Peyer's patch (tissue), 4 donors: ENCODE data around the gene SH3BP1. TPM values are rescaled to one million over a fixed set of nuclear protein-coding genes. Genes with fewer than 3 reads are reported as not detected.
"Not testable (repeated sequence)": the region's sequence is repeated elsewhere in the genome, so short reads cannot be mapped to it uniquely, and the experiment has no call there.

Experiments used
- DNase-seq, 3 donors: peaks; one replicate each; pipeline ENCODE4 v3.0.0-alpha.2; 2017 to 2019
- H3K27ac ChIP-seq, 4 donors: fragments of 200-600 bp; sonication (generic); one replicate each; pipeline ENCODE4 v1.5.1; 2016 to 2019
- H3K27me3 ChIP-seq, 2 donors: fragments of 200-600 bp; sonication (generic); one replicate each; pipeline ENCODE4 v1.5.1; 2019
- H3K36me3 ChIP-seq, 3 donors: fragments of 200-600 bp; sonication (generic); one replicate each; pipeline ENCODE4 v1.5.1; 2016 to 2019
- H3K4me1 ChIP-seq, 4 donors: fragments of 200-600 bp; sonication (generic); one replicate each; pipeline ENCODE4 v1.5.1; 2016 to 2019
- H3K4me3 ChIP-seq, 4 donors: fragments of 200-600 bp; sonication (generic); 1 replicate in 3 of 4; 2 replicates in 1 of 4; pipeline ENCODE4 v1.5.1; 2016 to 2019; ENCODE audit warnings: mild to moderate bottlenecking in 1 of 4
- H3K9me3 ChIP-seq, 4 donors: fragments of 200-600 bp; sonication (generic); one replicate each; pipeline ENCODE4 v1.5.1; 2016 to 2019; ENCODE audit warnings: mild to moderate bottlenecking in 1 of 4
- POLR2A ChIP-seq, 2 donors: fragments of 450-650 bp; IDR thresholded peaks; one replicate each; pipeline ENCODE4 v1.5.1; 2017; ENCODE audit warnings: antibody characterized with exemption in 2 of 2, mild to moderate bottlenecking in 2 of 2, moderate library complexity in 2 of 2
- total RNA-seq, 4 donors: library from RNA; depleted of rRNA; stranded (reverse); fragments of >200 nt; gene quantifications; one replicate each; pipeline ENCODE4 v1.1.0, GENCODE V29; 2016
- TF ChIP-seq, protein P1 (sequence below), 6 experiments: fragments of 450-650 bp in 4 of 6; fragments of 200-600 bp in 2 of 6; sonication (generic) in 1 of 6; IDR thresholded peaks; one replicate each; pipeline ENCODE4 v1.5.1; 2017 to 2019; ENCODE audit warnings: antibody characterized with exemption in 6 of 6, mild to moderate bottlenecking in 3 of 6, moderate library complexity in 1 of 6

SH3BP1 gene
- total RNA-seq, 4 donors from 2014 or later: 55.0 to 135 (median 71.8) TPM

DNA sequence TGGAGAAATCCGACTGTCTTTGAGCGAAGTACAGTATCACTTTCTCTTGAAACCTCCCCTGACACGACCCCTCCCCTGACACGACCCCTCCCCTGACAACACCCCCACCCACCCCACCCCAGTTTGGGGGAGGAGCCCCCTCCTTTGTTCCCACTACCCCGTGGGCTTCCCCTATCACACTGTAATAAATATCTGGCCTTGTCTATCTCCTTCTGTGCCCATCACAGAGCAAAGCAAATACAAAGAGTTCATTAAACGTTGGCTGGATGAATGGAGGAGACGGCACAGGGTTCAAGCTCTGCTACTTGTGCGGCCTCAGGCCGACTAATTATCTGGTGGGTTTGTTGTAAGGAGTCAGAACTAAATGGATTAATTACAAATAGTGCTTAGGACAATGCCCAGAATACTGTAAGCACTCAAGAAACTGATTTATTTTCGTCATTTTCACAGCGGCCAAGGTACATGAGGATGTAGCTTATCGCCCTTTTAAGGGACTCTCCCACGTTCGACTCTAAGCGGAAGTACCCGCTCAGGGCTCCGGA, 31.5 kb upstream of the SH3BP1 start:
- Histone ChIP-seq H3K4me3 (peak overlapping the region; percentile 86 to 100 (median 94)), H3K27ac (peak overlapping the region; percentile 95 to 98 (median 96)), H3K9me3 (no peaks in the 10 kb centered on the region), H3K36me3 (no peaks in the 10 kb centered on the region), H3K4me1 (peaks cover 0 to 39% (median 14%) of the 10 kb centered on the region in 4 donors), H3K27me3 (no peaks in the 10 kb centered on the region)
- TF ChIP-seq POLR2A (IDR thresholded peaks at IDR 0.05): no peak
- TF ChIP-seq, protein P1, sequence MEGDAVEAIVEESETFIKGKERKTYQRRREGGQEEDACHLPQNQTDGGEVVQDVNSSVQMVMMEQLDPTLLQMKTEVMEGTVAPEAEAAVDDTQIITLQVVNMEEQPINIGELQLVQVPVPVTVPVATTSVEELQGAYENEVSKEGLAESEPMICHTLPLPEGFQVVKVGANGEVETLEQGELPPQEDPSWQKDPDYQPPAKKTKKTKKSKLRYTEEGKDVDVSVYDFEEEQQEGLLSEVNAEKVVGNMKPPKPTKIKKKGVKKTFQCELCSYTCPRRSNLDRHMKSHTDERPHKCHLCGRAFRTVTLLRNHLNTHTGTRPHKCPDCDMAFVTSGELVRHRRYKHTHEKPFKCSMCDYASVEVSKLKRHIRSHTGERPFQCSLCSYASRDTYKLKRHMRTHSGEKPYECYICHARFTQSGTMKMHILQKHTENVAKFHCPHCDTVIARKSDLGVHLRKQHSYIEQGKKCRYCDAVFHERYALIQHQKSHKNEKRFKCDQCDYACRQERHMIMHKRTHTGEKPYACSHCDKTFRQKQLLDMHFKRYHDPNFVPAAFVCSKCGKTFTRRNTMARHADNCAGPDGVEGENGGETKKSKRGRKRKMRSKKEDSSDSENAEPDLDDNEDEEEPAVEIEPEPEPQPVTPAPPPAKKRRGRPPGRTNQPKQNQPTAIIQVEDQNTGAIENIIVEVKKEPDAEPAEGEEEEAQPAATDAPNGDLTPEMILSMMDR (IDR thresholded peaks at IDR 0.05): no peak
- DNase-seq: no peak

DNA sequence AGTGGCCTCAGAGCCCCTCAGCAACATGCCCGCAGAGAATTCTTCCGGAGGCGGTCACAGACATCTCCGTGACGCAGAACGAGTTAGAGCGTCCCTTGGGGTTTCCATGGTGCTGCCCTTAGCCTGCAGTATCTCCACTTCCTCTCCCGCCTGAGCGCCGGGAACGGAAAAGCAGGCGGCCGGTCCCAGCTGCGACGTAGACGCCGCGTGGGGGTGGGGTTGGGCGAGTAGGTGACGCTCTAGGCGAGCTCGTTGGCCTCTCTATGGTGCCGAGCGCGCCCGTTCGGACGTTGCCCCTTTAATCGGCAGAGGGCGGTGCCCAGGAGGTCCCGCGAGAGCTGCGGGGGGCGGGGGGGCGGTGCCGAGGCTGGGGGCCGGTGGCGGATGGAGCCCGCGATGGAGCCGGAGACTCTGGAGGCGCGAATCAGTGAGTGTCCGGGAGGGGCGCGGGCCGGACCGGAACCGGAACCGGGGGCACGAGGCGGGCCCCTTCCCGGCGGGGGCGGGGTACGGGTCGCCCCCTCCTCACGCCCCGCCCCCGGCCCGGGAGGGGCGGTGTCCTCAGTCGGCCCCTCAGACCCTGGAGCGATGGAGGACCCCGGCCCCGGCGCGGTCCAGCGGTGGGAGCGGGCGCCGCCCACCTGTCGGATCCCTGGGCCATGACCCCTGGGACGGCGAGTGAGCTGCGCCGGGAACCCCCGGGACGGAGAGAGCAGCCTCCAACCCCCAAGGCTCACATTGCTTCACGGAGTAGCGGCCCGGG, 30.8 kb upstream of the SH3BP1 start, which contains the start of gene GGA1:
GGA1 (plus strand) TSS at position 358 of the 763 bp plus-strand sequence; CDS start at position 385, 27 bp downstream.
- Histone ChIP-seq H3K27me3 (no peaks in the 10 kb centered on the region), H3K4me1 (peaks cover 0 to 46% (median 14%) of the 10 kb centered on the region in 4 donors), H3K9me3 (no peaks in the 10 kb centered on the region), H3K36me3 (no peaks in the 10 kb centered on the region), H3K27ac (peak within 1 kb of the TSS; percentile 95 to 98 (median 96)), H3K4me3 (peak within 1 kb of the TSS; percentile 86 to 100 (median 94))
- peak; percentile 93 to 98 (median 98) for DNase-seq
- TF ChIP-seq, protein P1 (IDR thresholded peaks at IDR 0.05): peak in 2 of 6 experiments; percentile 7 to 16
- peak in 1 of 2 donors; percentile 62 for TF ChIP-seq POLR2A (IDR thresholded peaks at IDR 0.05)

DNA sequence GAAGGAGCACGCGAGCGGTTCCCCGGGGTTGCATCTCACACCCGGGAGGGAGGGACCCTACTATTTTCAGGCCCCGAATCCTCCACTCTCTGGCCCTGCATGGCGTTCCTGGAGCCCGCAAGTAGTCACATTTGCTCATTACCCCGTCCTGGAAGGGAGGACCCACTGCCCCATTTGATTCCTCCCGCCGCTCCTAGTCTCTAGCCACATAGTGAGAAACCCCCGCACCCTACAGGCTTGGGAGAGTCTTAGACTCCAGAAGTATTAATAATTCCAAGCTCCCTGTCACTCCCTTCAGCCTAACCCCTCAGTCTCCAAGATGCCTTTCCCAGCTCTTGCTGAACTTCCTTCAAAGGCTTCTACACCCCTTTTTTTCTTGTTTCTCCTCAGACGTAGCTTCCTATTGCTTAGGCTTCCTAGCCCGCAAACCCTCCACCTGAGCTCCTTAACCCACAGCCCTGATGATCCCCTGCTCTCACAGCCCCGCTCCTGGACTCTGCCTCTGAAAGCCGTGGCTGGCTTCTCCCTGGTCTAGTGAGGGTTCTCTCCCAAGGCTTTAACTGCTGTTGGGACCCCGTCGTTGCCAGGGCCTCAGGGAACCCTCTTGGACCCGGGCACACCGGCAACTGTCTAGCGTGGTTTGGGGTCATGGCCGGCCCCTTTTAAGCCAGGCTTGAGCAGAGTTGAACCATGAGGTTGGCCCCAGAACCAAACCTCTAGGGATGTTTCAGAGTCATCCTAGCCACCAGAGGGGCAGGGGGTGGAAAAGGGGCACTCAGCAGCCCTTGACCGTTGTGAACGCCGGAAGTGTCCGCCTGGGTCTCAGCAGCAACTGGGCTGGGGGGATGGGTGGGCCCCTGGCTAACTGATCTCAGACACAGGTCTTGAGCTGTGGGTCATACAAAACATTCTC, 30.0 kb upstream of the SH3BP1 start:
- Histone ChIP-seq H3K36me3 (peaks cover 0 to 8% (median 0%) of the 10 kb centered on the region in 3 donors), H3K4me1 (peaks cover 0 to 49% (median 14%) of the 10 kb centered on the region in 4 donors), H3K9me3 (no peaks in the 10 kb centered on the region), H3K27me3 (no peaks in the 10 kb centered on the region), H3K27ac (peak overlapping the region; percentile 95 to 98 (median 96)), H3K4me3 (peak overlapping the region; percentile 86 to 100 (median 94))
- no peak for DNase-seq
- TF ChIP-seq POLR2A (IDR thresholded peaks at IDR 0.05): no peak
- TF ChIP-seq, protein P1 (IDR thresholded peaks at IDR 0.05): no peak

DNA sequence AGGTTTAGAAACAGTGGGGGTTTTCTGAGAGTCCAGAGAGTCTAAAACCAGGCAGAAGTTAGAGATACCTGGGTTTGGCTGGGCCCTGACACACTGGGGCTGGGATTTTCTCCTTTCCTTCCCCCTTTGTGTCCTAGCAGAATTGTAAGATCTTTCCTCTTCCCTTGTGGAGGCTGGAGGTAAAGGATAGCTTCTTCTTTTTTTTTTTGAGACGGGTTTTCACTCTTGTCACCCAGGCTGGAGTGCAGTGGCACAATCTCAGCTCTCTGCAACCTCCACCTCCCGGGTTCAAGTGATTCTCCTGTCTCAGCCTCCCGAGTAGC, 29.4 kb upstream of the SH3BP1 start:
- Histone ChIP-seq H3K36me3 (peaks cover 0 to 14% (median 0%) of the 10 kb centered on the region in 3 donors), H3K27ac (peak overlapping the region in 3 of 4 donors; percentile 95 to 98 (median 96)), H3K4me3 (peak overlapping the region; percentile 86 to 100 (median 94)), H3K4me1 (peaks cover 0 to 49% (median 14%) of the 10 kb centered on the region in 4 donors)
- H3K27me3 ChIP-seq, DNase-seq, H3K9me3 ChIP-seq: not testable (repeated sequence)

DNA sequence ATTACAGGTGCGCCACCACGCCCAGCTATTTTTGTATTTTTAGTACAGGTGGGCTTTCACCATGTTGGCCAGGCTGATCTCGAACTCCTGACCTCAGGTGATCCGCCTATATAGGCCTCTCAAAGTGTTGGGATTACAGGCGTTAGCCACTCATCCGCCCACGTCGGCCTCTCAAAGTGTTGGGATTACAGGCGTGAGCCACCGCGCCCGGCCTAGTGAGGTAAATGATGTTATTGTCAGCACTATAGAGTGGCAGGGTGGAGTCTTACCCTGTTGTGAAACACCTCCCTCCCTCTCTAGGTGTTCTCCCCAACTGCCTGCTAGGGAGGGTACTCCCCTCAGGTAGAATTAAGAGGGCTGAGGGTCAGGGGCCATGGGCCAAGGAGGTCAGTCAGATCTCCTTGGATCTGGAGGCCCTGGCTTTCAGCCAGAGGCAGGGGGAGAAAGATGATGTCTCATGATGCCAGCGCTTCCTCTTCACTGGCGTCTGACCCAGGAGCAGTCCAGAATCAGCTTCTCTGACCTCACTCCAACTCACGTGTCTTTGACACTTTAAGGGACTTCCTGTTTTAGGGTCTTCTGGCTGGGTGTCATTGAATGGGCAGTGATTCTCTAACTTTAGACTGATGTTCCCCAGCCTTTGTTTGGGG, 28.9 kb upstream of the SH3BP1 start:
- no peak for DNase-seq

More for the DNA sequence above, 28.9 kb upstream of the SH3BP1 start:
- TF ChIP-seq, protein P1 (IDR thresholded peaks at IDR 0.05): no peak
- peak in 1 of 2 donors; percentile 35 for TF ChIP-seq POLR2A (IDR thresholded peaks at IDR 0.05)
- Histone ChIP-seq H3K36me3 (peaks cover 0 to 19% (median 0%) of the 10 kb centered on the region in 3 donors), H3K27ac (peak overlapping the region; percentile 44 to 98 (median 96)), H3K4me3 (no peak overlapping the region), H3K9me3 (no peaks in the 10 kb centered on the region), H3K27me3 (no peaks in the 10 kb centered on the region), H3K4me1 (peaks cover 0 to 49% (median 14%) of the 10 kb centered on the region in 4 donors)
